ENCODE measurements around the gene SLC28A2. TPM values are rescaled to one million over a fixed set of nuclear protein-coding genes. Genes with fewer than 3 reads are reported as not detected.

The SLC28A2 gene
- polyA plus RNA-seq, 2 of the 4 experiments (the other 2 are of a cell fraction) = 0.35 TPM; not detected in 1

Other genes starting within 250 kb of the SLC28A2 start
- gene SORD, start 229.0 kb upstream of the SLC28A2 start, polyA plus RNA-seq (2011; rRNA removed) = 49.8 and 51.1 TPM in 2 replicates
- gene SORD, start 229.0 kb upstream of the SLC28A2 start, polyA plus RNA-seq (2017; fragmentation: RNase III; extraction: RNeasy Plus Mini Kit Qiagen cat#74134 plus additional on column Dnase treatment) = 34.8 to 40.6 TPM (median 37.6 TPM) in 3 replicates
- gene DUOX2, start 138.1 kb upstream of the SLC28A2 start, polyA plus RNA-seq (2011; rRNA removed) = 0.06 and 0.08 TPM in 2 replicates
- 0.03 to 0.07 TPM (median 0.05 TPM) in 3 replicates for gene DUOX2, start 138.1 kb upstream of the SLC28A2 start, polyA plus RNA-seq (2017; fragmentation: RNase III; extraction: RNeasy Plus Mini Kit Qiagen cat#74134 plus additional on column Dnase treatment)
- not detected in 2 replicates for gene DUOXA2, start 137.9 kb upstream of the SLC28A2 start, polyA plus RNA-seq (2011; rRNA removed)
- gene DUOXA2, start 137.9 kb upstream of the SLC28A2 start, polyA plus RNA-seq (2017; fragmentation: RNase III; extraction: RNeasy Plus Mini Kit Qiagen cat#74134 plus additional on column Dnase treatment) = not detected in 3 replicates
- gene DUOXA1, start 122.4 kb upstream of the SLC28A2 start, polyA plus RNA-seq (2011; rRNA removed) = 0.18 and 0.24 TPM in 2 replicates
- 0.23 to 0.49 TPM (median 0.30 TPM) in 3 replicates for gene DUOXA1, start 122.4 kb upstream of the SLC28A2 start, polyA plus RNA-seq (2017; fragmentation: RNase III; extraction: RNeasy Plus Mini Kit Qiagen cat#74134 plus additional on column Dnase treatment)
- not detected in 2 replicates for gene DUOX1, start 122.2 kb upstream of the SLC28A2 start, polyA plus RNA-seq (2011; rRNA removed)
- not detected in 3 replicates for gene DUOX1, start 122.2 kb upstream of the SLC28A2 start, polyA plus RNA-seq (2017; fragmentation: RNase III; extraction: RNeasy Plus Mini Kit Qiagen cat#74134 plus additional on column Dnase treatment)
- 0.36 and 0.62 TPM in 2 replicates for gene SHF, start 64.3 kb upstream of the SLC28A2 start, polyA plus RNA-seq (2011; rRNA removed)
- 0.85 to 1.1 TPM (median 1.1 TPM) in 3 replicates for gene SHF, start 64.3 kb upstream of the SLC28A2 start, polyA plus RNA-seq (2017; fragmentation: RNase III; extraction: RNeasy Plus Mini Kit Qiagen cat#74134 plus additional on column Dnase treatment)
- gene GATM, start 126.3 kb downstream of the SLC28A2 start, polyA plus RNA-seq (2011; rRNA removed) = 6.5 and 8.5 TPM in 2 replicates
- gene GATM, start 126.3 kb downstream of the SLC28A2 start, polyA plus RNA-seq (2017; fragmentation: RNase III; extraction: RNeasy Plus Mini Kit Qiagen cat#74134 plus additional on column Dnase treatment) = 3.4 to 4.0 TPM (median 3.7 TPM) in 3 replicates